Nephron progenitor cell (in vitro differentiated cells): ENCODE measurements around the gene PDHX.

ENCODE experiments used
- DNase-seq: peaks from one replicate; pipeline ENCODE4 v3.0.0; 2021
- H3K27ac Mint-ChIP-seq: 2 replicates; pipeline ENCODE4 v1.8.0; 2021; ENCODE audit warnings: mild to moderate bottlenecking, moderate library complexity, mixed read lengths
- H3K27me3 Mint-ChIP-seq: 2 replicates; pipeline ENCODE4 v1.8.0; 2021; ENCODE audit warnings: mild to moderate bottlenecking, low read depth, mixed read lengths; ENCODE audit not compliant: poor library complexity
- H3K36me3 Mint-ChIP-seq: 2 replicates; pipeline ENCODE4 v1.8.0; 2021; ENCODE audit warnings: low read depth, mixed read lengths
- H3K4me1 Mint-ChIP-seq: 2 replicates; pipeline ENCODE4 v1.8.0; 2021; ENCODE audit warnings: mixed read lengths
- H3K4me3 Mint-ChIP-seq: 2 replicates; pipeline ENCODE4 v1.8.0; 2021; ENCODE audit warnings: mild to moderate bottlenecking, moderate library complexity, mixed read lengths
- H3K9me3 Mint-ChIP-seq: 2 replicates; pipeline ENCODE4 v1.8.0; 2021; ENCODE audit warnings: mild to moderate bottlenecking, moderate library complexity, mixed read lengths
- TF ChIP-seq, protein P1 (sequence below): fragments of 200-600 bp; sonication (generic); IDR thresholded peaks from 2 replicates; pipeline ENCODE4 v1.5.0; 2021; ENCODE audit warnings: antibody characterized with exemption

The PDHX gene

DNA sequence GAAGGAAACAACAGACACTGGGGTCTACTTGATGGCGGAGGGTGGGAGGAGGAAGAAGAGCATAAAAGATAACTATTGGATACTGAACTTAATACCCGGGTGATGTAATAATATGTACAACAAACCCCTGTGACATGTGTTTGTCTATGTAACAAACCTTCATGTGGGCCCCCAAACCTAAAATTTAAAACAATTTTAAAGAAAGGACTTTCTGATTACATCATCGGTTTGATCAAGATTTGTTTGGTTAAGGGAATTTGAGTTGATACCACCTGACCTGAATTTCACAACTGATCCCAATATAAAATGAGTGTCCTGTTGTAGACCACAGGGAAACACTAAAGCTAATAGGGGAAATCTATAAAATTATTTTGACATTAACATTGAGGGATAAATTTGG is 34.5 kb upstream of the PDHX start:
- Mint-ChIP-seq H3K27me3 (no peaks in the 10 kb centered on the region), H3K9me3 (peaks cover 6% of the 10 kb centered on the region)
- TF ChIP-seq, protein P1, sequence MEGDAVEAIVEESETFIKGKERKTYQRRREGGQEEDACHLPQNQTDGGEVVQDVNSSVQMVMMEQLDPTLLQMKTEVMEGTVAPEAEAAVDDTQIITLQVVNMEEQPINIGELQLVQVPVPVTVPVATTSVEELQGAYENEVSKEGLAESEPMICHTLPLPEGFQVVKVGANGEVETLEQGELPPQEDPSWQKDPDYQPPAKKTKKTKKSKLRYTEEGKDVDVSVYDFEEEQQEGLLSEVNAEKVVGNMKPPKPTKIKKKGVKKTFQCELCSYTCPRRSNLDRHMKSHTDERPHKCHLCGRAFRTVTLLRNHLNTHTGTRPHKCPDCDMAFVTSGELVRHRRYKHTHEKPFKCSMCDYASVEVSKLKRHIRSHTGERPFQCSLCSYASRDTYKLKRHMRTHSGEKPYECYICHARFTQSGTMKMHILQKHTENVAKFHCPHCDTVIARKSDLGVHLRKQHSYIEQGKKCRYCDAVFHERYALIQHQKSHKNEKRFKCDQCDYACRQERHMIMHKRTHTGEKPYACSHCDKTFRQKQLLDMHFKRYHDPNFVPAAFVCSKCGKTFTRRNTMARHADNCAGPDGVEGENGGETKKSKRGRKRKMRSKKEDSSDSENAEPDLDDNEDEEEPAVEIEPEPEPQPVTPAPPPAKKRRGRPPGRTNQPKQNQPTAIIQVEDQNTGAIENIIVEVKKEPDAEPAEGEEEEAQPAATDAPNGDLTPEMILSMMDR = no peak

DNA sequence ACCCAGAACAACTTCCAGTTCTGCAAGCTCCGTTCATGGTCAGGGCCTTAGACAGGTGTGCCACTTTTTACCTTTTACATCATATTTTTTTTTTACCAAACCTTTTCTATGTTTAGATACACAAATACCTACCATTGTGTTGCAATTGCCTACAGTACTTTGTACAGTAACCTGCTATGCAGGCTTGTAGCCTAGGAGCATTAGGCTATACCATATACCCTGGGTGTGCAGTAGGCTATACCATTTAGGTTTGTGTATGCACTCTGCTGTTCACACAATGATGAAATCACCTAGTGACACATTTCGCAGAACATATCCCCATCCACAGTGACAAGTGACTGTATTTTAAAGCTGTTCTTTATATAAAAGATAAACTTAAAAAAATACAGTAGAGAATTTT is 29.8 kb upstream of the PDHX start:
- Mint-ChIP-seq H3K9me3 (peaks cover 4% of the 10 kb centered on the region), H3K4me3 (no peak overlapping the region), H3K4me1 (no peaks in the 10 kb centered on the region), H3K36me3 (peaks cover 55% of the 10 kb centered on the region), H3K27me3 (no peaks in the 10 kb centered on the region), H3K27ac (no peak overlapping the region)
- DNase-seq = no peak
- TF ChIP-seq, protein P1 = no peak

More for the DNA sequence above, 34.5 kb upstream of the PDHX start:
- no peaks in the 10 kb centered on the region for H3K4me1 Mint-ChIP-seq
- H3K36me3 Mint-ChIP-seq = peaks cover 47% of the 10 kb centered on the region
- no peak overlapping the region for H3K4me3 Mint-ChIP-seq
- no peak overlapping the region for H3K27ac Mint-ChIP-seq
- DNase-seq = no peak

DNA sequence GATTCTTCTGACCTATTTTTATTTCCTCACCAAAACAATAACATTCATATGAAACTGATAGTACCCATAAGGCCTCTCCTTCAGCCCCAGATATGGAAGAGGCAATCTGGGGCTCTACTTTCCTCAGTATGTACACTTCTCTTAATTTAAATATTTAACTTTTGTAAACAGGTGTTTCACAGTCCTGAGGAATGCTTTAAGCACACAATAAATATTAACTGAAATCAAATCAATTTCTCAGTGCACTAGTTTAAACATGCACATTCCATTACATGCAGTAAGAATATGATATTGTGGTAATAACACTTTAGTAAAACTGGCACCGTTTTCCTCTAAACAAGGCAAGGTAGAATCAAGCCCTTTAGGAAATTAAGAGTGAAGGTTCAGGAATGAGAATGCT is 29.2 kb upstream of the PDHX start:
- Mint-ChIP-seq H3K4me3 (no peak overlapping the region), H3K4me1 (no peaks in the 10 kb centered on the region), H3K36me3 (peaks cover 49% of the 10 kb centered on the region), H3K27ac (peak overlapping the region; percentile 78), H3K27me3 (no peaks in the 10 kb centered on the region), H3K9me3 (no peaks in the 10 kb centered on the region)
- TF ChIP-seq, protein P1 = no peak
- no peak for DNase-seq

DNA sequence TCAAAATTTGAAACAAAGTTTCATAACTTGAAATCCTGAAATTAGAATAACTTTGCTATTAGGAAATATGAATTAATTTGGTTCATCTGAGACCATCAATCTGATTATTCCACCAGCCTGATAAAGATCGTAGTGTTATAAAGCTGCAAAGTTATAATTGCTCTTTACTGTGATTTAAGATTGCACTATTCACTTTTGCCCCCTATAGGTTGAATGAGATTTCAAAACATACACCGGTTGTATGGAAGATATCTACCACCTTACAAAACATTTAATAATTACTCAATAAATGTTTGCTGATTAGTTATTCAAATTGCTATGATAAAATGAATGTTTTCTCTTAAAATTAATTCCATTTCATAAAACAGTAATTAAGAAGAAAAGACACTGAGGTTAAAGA is 26.3 kb upstream of the PDHX start:
- Mint-ChIP-seq H3K4me1 (no peaks in the 10 kb centered on the region), H3K36me3 (peaks cover 30% of the 10 kb centered on the region), H3K4me3 (no peak overlapping the region), H3K27ac (no peak overlapping the region), H3K27me3 (no peaks in the 10 kb centered on the region), H3K9me3 (no peaks in the 10 kb centered on the region)
- TF ChIP-seq, protein P1 = peak; percentile 10
- DNase-seq = no peak

DNA sequence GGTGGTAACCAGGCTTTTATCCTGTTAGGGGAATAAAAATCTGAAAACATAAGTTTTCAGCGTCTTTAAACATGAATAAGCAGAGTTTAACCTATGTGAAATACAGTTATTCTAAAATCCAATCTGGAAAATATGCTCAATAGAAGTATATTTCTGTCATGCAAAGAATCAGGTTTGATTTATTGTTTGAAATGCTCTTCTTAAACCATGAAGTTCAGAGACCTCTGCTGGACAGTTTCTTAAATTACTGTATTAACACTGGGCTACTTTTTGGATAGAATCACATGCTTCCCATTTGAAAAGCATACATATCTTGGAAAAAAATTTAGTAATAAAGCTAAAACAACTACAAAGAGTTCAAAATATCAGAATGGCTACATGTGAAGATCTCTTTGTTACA is 25.6 kb upstream of the PDHX start:
- no peaks in the 10 kb centered on the region for H3K4me1 Mint-ChIP-seq
- TF ChIP-seq, protein P1 = no peak
- H3K27me3 Mint-ChIP-seq = no peaks in the 10 kb centered on the region
- H3K27ac Mint-ChIP-seq = no peak overlapping the region
- no peak for DNase-seq
- H3K36me3 Mint-ChIP-seq = peaks cover 36% of the 10 kb centered on the region
- H3K4me3 Mint-ChIP-seq = no peak overlapping the region
- peaks cover 1% of the 10 kb centered on the region for H3K9me3 Mint-ChIP-seq

DNA sequence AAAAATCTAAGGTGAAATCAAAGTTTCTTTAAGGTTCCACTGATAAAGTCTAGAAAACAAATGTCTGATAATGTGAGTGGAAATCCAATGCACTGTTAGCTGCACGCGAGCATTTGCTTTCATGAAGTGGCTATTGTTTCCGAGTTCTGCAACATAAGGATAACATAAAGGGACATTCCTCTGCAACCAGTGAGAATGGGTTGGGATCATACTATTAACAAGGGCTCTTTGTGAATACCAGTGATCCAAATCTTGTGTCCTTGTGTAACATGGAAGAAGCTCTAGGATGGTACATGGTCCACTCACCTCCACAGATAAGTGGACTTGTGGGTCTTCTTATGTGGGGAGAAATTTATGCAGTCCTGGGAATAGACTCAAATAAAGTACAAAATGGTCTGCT is 24.8 kb upstream of the PDHX start:
- TF ChIP-seq, protein P1 = no peak
- no peak for DNase-seq
- H3K36me3 Mint-ChIP-seq = peaks cover 44% of the 10 kb centered on the region
- H3K27ac Mint-ChIP-seq = no peak overlapping the region
- H3K27me3 Mint-ChIP-seq = no peaks in the 10 kb centered on the region
- H3K9me3 Mint-ChIP-seq = peaks cover 9% of the 10 kb centered on the region
- H3K4me1 Mint-ChIP-seq = no peaks in the 10 kb centered on the region
- no peak overlapping the region for H3K4me3 Mint-ChIP-seq
